Transverse colon (tissue), 4 donors: ENCODE measurements around the gene NOTO.

Experiments used
- POLR2AphosphoS5 ChIP-seq, 3 donors: sonication (generic); formaldehyde crosslinking; IDR thresholded peaks; one replicate each; pipeline ENCODE4 v1.6.1; 2016; ENCODE audit warnings: antibody characterized with exemption in 3 of 3
- TF ChIP-seq, protein P1 (sequence below), 5 experiments: fragments of 200-600 bp in 3 of 5; fragments of 450-650 bp in 2 of 5; sonication (generic) in 3 of 5; IDR thresholded peaks; 1 replicate in 2 of 5; 2 replicates in 3 of 5; pipeline ENCODE4 v1.5.1; 2016 to 2017; ENCODE audit warnings: antibody characterized with exemption in 5 of 5, inconsistent platforms in 3 of 5, mild to moderate bottlenecking in 2 of 5, moderate library complexity in 1 of 5

DNA sequence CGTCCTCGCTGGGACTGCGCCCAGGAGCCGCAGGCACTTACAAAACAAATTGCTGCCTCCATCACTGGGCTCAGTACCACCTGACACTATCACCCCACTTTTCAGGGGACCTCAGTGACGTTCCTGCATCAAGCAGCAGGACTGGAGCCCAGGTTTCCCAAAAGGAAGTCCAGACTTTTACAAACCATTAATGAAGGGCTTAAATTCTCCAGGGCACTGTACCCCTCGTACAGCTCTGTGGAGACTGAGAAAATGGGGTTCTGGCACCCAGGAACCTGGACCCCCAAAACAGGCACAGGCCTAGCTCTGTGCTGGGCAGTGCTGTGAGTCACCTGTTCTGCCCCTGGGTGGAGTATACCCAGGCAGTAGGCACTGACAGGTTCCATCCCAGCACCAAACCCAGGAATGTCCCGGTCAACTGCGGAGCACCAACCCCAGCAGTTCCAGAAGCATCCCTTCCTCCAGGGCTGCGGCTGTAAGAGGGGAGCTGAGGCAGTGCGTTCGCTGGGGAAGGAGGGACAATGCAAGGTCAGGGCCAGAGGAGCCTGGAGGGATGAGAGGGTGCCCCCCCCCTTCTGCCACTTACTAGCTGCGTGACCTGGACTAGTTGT, 24.6 kb upstream of the NOTO start:
- TF ChIP-seq, protein P1, sequence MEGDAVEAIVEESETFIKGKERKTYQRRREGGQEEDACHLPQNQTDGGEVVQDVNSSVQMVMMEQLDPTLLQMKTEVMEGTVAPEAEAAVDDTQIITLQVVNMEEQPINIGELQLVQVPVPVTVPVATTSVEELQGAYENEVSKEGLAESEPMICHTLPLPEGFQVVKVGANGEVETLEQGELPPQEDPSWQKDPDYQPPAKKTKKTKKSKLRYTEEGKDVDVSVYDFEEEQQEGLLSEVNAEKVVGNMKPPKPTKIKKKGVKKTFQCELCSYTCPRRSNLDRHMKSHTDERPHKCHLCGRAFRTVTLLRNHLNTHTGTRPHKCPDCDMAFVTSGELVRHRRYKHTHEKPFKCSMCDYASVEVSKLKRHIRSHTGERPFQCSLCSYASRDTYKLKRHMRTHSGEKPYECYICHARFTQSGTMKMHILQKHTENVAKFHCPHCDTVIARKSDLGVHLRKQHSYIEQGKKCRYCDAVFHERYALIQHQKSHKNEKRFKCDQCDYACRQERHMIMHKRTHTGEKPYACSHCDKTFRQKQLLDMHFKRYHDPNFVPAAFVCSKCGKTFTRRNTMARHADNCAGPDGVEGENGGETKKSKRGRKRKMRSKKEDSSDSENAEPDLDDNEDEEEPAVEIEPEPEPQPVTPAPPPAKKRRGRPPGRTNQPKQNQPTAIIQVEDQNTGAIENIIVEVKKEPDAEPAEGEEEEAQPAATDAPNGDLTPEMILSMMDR (IDR thresholded peaks at IDR 0.05) = peak in 1 of 5 experiments; percentile 2
- TF ChIP-seq POLR2AphosphoS5 (IDR thresholded peaks at IDR 0.05) = no peak
